Body of pancreas (tissue), 4 donors: ENCODE results near the gene LDB2.

Source experiments
- CTCF ChIP-seq, 7 experiments: fragments of 450-650 bp in 4 of 7; fragments of 200-600 bp in 3 of 7; sonication (generic) in 3 of 7; IDR thresholded peaks; one replicate each; pipeline ENCODE4 v1.5.1; 2016 to 2019; ENCODE audit warnings: antibody characterized with exemption in 7 of 7
- POLR2A ChIP-seq, 3 donors: fragments of 450-650 bp; IDR thresholded peaks; one replicate each; pipeline ENCODE4 v1.6.1; 2016; ENCODE audit warnings: antibody characterized with exemption in 3 of 3, mild to moderate bottlenecking in 2 of 3

DNA sequence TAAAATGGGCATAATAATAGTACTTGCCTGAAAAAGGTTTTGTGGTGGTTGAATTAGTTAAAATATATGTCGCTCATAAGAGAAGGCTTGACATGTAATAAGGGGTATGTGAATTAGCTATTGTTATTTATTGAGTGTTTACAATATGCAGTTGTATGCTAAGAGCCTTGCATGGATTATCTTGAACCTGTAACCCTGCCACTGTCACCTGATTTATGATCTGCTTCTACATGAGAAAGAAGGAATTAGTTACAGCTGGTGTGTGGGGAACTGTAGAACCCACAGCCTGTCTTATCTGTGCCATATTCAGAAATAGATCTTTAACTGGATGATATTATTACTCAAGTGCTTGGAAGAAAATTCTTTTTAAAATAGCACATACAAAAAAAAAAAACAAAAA lies 227.7 kb downstream of the LDB2 start:
- no peak for TF ChIP-seq CTCF (IDR thresholded peaks at IDR 0.05)
- no peak for TF ChIP-seq POLR2A (IDR thresholded peaks at IDR 0.05)
